Limb (tissue), 2 donors: ENCODE data around the gene ACR.

Experiments
- DNase-seq, 2 donors: peaks; one replicate each; pipeline ENCODE4 v3.0.0-alpha.2; 2016; ENCODE audit errors: extremely low spot score in 2 of 2

ACR gene

GRCh38 chr22:50737728-50738648 is at the start of gene ACR:
TSS of gene ACR (plus strand) at chr22:50738204. CDS start at chr22:50738236, 32 bp downstream.
- DNase-seq, result peak in 1 of 2 donors; percentile 13

GRCh38 chr22:50688448-50688847 is 49.6 kb upstream of the ACR start:
- DNase-seq, result no peak

GRCh38 chr22:50691521-50691920 is 46.5 kb upstream of the ACR start:
- DNase-seq, result no peak

GRCh38 chr22:50693462-50693861 is 44.5 kb upstream of the ACR start:
- DNase-seq, result no peak

- no peak for DNase-seq
Observed at GRCh38 chr22:50694099-50694605, 43.9 kb upstream of the ACR start.

GRCh38 chr22:50694766-50695420 is 43.1 kb upstream of the ACR start:
- DNase-seq, result peak in 1 of 2 donors; percentile 23

- peak in 1 of 2 donors; percentile 18 for DNase-seq
Observed at GRCh38 chr22:50695421-50696250, 42.4 kb upstream of the ACR start.

- peak in 1 of 2 donors; percentile 19 for DNase-seq
Observed at GRCh38 chr22:50696251-50696798, 41.7 kb upstream of the ACR start.

GRCh38 chr22:50696799-50697561 is 41.0 kb upstream of the ACR start:
- DNase-seq, result peak in 1 of 2 donors; percentile 66

- peak in 1 of 2 donors; percentile 51 for DNase-seq
Observed at GRCh38 chr22:50697667-50698506, 40.1 kb upstream of the ACR start.

GRCh38 chr22:50698546-50698945 is 39.5 kb upstream of the ACR start:
- peak in 1 of 2 donors; percentile 27 for DNase-seq

GRCh38 chr22:50699001-50699755 is 38.8 kb upstream of the ACR start:
- peak in 1 of 2 donors; percentile 28 for DNase-seq

GRCh38 chr22:50699756-50700386 is 38.1 kb upstream of the ACR start:
- peak in 1 of 2 donors; percentile 29 for DNase-seq

- DNase-seq, result peak in 1 of 2 donors; percentile 20
Observed at GRCh38 chr22:50700387-50701075, 37.5 kb upstream of the ACR start.

- peak in 1 of 2 donors; percentile 16 for DNase-seq
Observed at GRCh38 chr22:50701076-50701419, 37.0 kb upstream of the ACR start.

GRCh38 chr22:50701428-50702154 is 36.4 kb upstream of the ACR start:
- no peak for DNase-seq

GRCh38 chr22:50702261-50702671 is 35.7 kb upstream of the ACR start:
- DNase-seq, result peak in 1 of 2 donors; percentile 16
